ENCODE data around the gene LPO. TPM values are rescaled to one million over a fixed set of nuclear protein-coding genes. Genes with fewer than 3 reads are reported as not detected.

LPO gene
- polyA plus RNA-seq, 1 experiment: not detected

- ChIA-PET CTCF (interaction anchor here (4.4 kb wide), 1 partner anchor 13 kb away, joined by 28 read pairs; no protein-coding TSS in a partner anchor), POLR2A (no interaction called here)
- Histone ChIP-seq H3K27me3 (ENCODE audit: control insufficient read depth, insufficient read depth, low read length) (peaks cover 29% of the 10 kb centered on the region), H3K27ac (ENCODE audit: low read depth, low read length) (no peak overlapping the region), H3K9me3 (ENCODE audit: control insufficient read depth, insufficient read depth, low read length) (no peaks in the 10 kb centered on the region), H3K4me3 (ENCODE audit: low read depth, low read length) (no peak overlapping the region)
- DNase-seq (ENCODE audit: low read depth, low spot score): no peak
- no peak for TF ChIP-seq CTCF (IDR thresholded peaks at IDR 0.05; ENCODE audit: low read depth, low read length)
Measured at GRCh38 chr17:58236394-58236793, 2.0 kb upstream of the LPO start.

GRCh38 chr17:58239987-58240386 is 1.6 kb downstream of the LPO start:
- Histone ChIP-seq H3K9me3 (ENCODE audit: control insufficient read depth, insufficient read depth, low read length) (no peaks in the 10 kb centered on the region), H3K4me3 (ENCODE audit: low read depth, low read length) (no peak overlapping the region), H3K27me3 (ENCODE audit: control insufficient read depth, insufficient read depth, low read length) (peaks cover 44% of the 10 kb centered on the region), H3K27ac (ENCODE audit: low read depth, low read length) (no peak overlapping the region)
- DNase-seq (ENCODE audit: low read depth, low spot score): no peak
- no peak for TF ChIP-seq CTCF (IDR thresholded peaks at IDR 0.05; ENCODE audit: low read depth, low read length)
- CTCF ChIA-PET: no interaction called here
- POLR2A ChIA-PET: no interaction called here

- peaks cover 43% of the 10 kb centered on the region for H3K27me3 ChIP-seq (ENCODE audit: control insufficient read depth, insufficient read depth, low read length)
- no peak overlapping the region for H3K27ac ChIP-seq (ENCODE audit: low read depth, low read length)
- no peak for DNase-seq (ENCODE audit: low read depth, low spot score)
- no peak overlapping the region for H3K4me3 ChIP-seq (ENCODE audit: low read depth, low read length)
- no peak for TF ChIP-seq CTCF (IDR thresholded peaks at IDR 0.05; ENCODE audit: low read depth, low read length)
- POLR2A ChIA-PET: no interaction called here
- CTCF ChIA-PET: interaction anchor here (0.6 kb wide), 1 partner anchor 15 kb away, joined by 3 read pairs; no protein-coding TSS in a partner anchor
- H3K9me3 ChIP-seq (ENCODE audit: control insufficient read depth, insufficient read depth, low read length): no peaks in the 10 kb centered on the region
Measured at GRCh38 chr17:58242171-58242784, 3.9 kb downstream of the LPO start.

DNA sequence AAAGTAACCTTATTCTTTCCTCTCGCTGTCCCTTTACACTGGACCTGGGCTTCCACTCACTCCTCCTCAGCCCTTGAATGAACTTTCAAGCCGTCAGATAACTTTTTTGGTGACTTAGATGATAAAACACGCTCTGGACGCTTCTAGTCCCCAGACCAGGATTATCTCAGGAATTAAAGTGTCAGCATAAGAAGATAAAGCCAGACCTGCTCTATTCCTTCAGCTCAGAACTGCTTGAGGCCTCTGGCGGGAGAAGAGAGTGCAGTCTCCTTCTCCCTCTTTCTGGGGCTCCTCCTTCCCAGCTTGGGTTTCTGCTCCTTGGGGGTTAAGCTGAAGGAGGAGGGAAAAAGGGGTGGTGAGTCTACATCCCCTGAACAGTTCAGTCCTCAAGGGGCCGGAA is 6.6 kb downstream of the LPO start:
- POLR2A ChIA-PET: no interaction called here

More for the DNA sequence above, 6.6 kb downstream of the LPO start:
- Histone ChIP-seq H3K4me3 (ENCODE audit: low read depth, low read length) (no peak overlapping the region), H3K27me3 (ENCODE audit: control insufficient read depth, insufficient read depth, low read length) (peaks cover 46% of the 10 kb centered on the region), H3K27ac (ENCODE audit: low read depth, low read length) (no peak overlapping the region), H3K9me3 (ENCODE audit: control insufficient read depth, insufficient read depth, low read length) (peaks cover 2% of the 10 kb centered on the region; the same call in 1 of the 2 replicates)
- no peak for DNase-seq (ENCODE audit: low read depth, low spot score)
- no peak for TF ChIP-seq CTCF (IDR thresholded peaks at IDR 0.05; ENCODE audit: low read depth, low read length)
- CTCF ChIA-PET: no interaction called here

All from AG04450 (cell line).